Esophagus muscularis mucosa (tissue), 4 donors: ENCODE measurements around the gene MYO1E. TPM values are rescaled to one million over a fixed set of nuclear protein-coding genes. Genes with fewer than 3 reads are reported as not detected.
"Not testable (repeated sequence)": the region's sequence is repeated elsewhere in the genome, so short reads cannot be mapped to it uniquely, and the experiment has no call there.

ENCODE experiments used
- DNase-seq: peaks from one replicate; pipeline ENCODE4 v3.0.0-alpha.2; 2017; ENCODE audit errors: extremely low spot score
- H3K27ac ChIP-seq, 4 donors: fragments of 200-600 bp; sonication (generic); replicated peaks in 1 of 4; 1 replicate in 3 of 4; 2 replicates in 1 of 4; pipeline ENCODE4 v1.5.1; 2016 to 2019; ENCODE audit warnings: mild to moderate bottlenecking in 1 of 4
- H3K27me3 ChIP-seq, 4 donors: fragments of 200-600 bp; sonication (generic); one replicate each; pipeline versions ENCODE4 v1.5.1 to v1.6.0; 2016 to 2019
- H3K36me3 ChIP-seq, 4 donors: fragments of 200-600 bp; sonication (generic); one replicate each; pipeline ENCODE4 v1.5.1; 2016 to 2019
- H3K4me1 ChIP-seq, 4 donors: fragments of 200-600 bp; sonication (generic); one replicate each; pipeline ENCODE4 v1.5.1; 2016 to 2019
- H3K4me3 ChIP-seq, 4 donors: fragments of 200-600 bp; sonication (generic); 1 replicate in 2 of 4; 2 replicates in 2 of 4; pipeline ENCODE4 v1.5.1; 2016 to 2019; ENCODE audit warnings: mild to moderate bottlenecking in 4 of 4, moderate library complexity in 1 of 4
- H3K9me3 ChIP-seq, 4 donors: fragments of 200-600 bp; sonication (generic); 1 replicate in 3 of 4; 2 replicates in 1 of 4; pipeline ENCODE4 v1.5.1; 2016 to 2019
- EP300 ChIP-seq: sonication (generic); formaldehyde crosslinking; IDR thresholded peaks from one replicate; pipeline ENCODE4 v1.6.1; 2017; ENCODE audit warnings: antibody characterized with exemption
- POLR2A ChIP-seq: fragments of 450-650 bp; IDR thresholded peaks from one replicate; pipeline ENCODE4 v1.6.1; 2017; ENCODE audit warnings: antibody characterized with exemption, moderate library complexity, mild to moderate bottlenecking, low read depth
- POLR2AphosphoS5 ChIP-seq, 2 donors: sonication (generic); formaldehyde crosslinking; IDR thresholded peaks; one replicate each; pipeline ENCODE4 v1.6.1; 2017; ENCODE audit warnings: antibody characterized with exemption in 2 of 2
- WGBS: methylation state at CpG from one replicate; pipeline ENCODE4 v1.1.5; 2018; 5-methylcytosine and 5-hydroxymethylcytosine counted together
- intact Hi-C: fragments of 100-400 bp; cut with DNase I; formaldehyde crosslinking; loops from one replicate; pipeline ENCODE4 v1.15.1; 2023
- total RNA-seq, 4 donors: library from RNA; depleted of rRNA; stranded (reverse); fragments of >200 nt; gene quantifications; one replicate each; pipeline versions ENCODE4 v1.1.0 to v1.2.1, GENCODE V29; 2016
- TF ChIP-seq, protein P1 (sequence below), 3 experiments: fragments of 200-600 bp in 2 of 3; fragments of 450-650 bp in 1 of 3; sonication (generic) in 2 of 3; IDR thresholded peaks; one replicate each; pipeline ENCODE4 v1.5.1; 2017 to 2019; ENCODE audit warnings: antibody characterized with exemption in 3 of 3, mild to moderate bottlenecking in 2 of 3, moderate library complexity in 1 of 3

Gene MYO1E
- total RNA-seq, 4 donors from 2014 or later = 32.7 to 39.9 (median 37.6) TPM

DNA sequence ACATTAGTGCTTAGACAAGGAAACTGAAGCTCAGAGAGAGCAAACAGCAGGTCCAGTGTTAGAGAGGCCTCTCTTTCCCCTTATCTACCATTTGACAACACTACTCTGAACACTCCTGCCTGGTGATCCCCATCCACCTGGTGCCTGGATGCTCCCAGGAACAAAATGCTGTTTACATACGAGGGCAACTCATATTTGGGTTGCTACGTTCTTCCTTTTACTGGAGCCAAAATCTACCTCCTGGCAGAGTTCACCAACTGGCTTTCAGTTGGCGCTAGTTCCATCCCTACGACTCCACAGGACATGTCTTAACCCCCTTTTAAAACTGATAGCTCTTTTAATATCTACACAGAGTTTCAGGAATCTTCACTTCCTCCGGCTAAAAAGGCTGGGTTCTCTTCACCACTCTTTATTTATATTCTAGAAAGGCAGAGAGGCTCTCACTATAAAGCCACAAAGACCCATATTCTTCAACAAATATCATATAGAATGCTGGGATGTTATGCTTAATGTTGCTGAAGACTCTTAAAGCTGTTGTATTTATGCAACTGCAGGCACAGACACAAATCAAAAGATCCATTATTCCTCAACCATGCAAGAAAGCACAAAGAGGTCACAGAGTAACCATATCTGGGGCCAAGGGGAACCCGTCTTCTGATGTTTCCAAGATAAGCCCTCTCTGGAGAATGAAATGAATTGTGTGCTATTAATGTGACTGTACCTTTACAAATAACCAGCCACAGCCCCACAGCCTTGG is 219.8 kb downstream of the MYO1E start:
- H3K9me3 ChIP-seq = no peaks in the 10 kb centered on the region
- peaks cover 0 to 35% (median 30%) of the 10 kb centered on the region in 4 donors for H3K4me1 ChIP-seq
- WGBS = 94% methylated on average over 6 of the region's 6 CpGs
- H3K4me3 ChIP-seq = no peak overlapping the region
- peaks cover 23 to 96% (median 60%) of the 10 kb centered on the region in 4 donors for H3K36me3 ChIP-seq
- no peaks in the 10 kb centered on the region for H3K27me3 ChIP-seq
- TF ChIP-seq POLR2A (no peak), EP300 (no peak), POLR2AphosphoS5 (IDR thresholded peaks at IDR 0.05) (no peak)
- TF ChIP-seq, protein P1, sequence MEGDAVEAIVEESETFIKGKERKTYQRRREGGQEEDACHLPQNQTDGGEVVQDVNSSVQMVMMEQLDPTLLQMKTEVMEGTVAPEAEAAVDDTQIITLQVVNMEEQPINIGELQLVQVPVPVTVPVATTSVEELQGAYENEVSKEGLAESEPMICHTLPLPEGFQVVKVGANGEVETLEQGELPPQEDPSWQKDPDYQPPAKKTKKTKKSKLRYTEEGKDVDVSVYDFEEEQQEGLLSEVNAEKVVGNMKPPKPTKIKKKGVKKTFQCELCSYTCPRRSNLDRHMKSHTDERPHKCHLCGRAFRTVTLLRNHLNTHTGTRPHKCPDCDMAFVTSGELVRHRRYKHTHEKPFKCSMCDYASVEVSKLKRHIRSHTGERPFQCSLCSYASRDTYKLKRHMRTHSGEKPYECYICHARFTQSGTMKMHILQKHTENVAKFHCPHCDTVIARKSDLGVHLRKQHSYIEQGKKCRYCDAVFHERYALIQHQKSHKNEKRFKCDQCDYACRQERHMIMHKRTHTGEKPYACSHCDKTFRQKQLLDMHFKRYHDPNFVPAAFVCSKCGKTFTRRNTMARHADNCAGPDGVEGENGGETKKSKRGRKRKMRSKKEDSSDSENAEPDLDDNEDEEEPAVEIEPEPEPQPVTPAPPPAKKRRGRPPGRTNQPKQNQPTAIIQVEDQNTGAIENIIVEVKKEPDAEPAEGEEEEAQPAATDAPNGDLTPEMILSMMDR (IDR thresholded peaks at IDR 0.05) = no peak
- no peak overlapping the region for H3K27ac ChIP-seq
- intact Hi-C loops = no loop called here
- DNase-seq = no peak

GRCh38 chr15:59150185-59150584 is 222.5 kb downstream of the MYO1E start:
- 58% methylated on average over 2 of the region's 2 CpGs for WGBS
- Histone ChIP-seq H3K36me3 (peaks cover 11 to 96% (median 46%) of the 10 kb centered on the region in 4 donors), H3K9me3 (no peaks in the 10 kb centered on the region), H3K27ac (no peak overlapping the region), H3K27me3 (no peaks in the 10 kb centered on the region), H3K4me3 (no peak overlapping the region), H3K4me1 (peaks cover 0 to 39% (median 36%) of the 10 kb centered on the region in 4 donors)
- no peak for DNase-seq
- intact Hi-C loops = no loop called here
- TF ChIP-seq EP300 (no peak), POLR2A (no peak), POLR2AphosphoS5 (IDR thresholded peaks at IDR 0.05) (no peak)
- TF ChIP-seq, protein P1 (IDR thresholded peaks at IDR 0.05) = no peak

DNA sequence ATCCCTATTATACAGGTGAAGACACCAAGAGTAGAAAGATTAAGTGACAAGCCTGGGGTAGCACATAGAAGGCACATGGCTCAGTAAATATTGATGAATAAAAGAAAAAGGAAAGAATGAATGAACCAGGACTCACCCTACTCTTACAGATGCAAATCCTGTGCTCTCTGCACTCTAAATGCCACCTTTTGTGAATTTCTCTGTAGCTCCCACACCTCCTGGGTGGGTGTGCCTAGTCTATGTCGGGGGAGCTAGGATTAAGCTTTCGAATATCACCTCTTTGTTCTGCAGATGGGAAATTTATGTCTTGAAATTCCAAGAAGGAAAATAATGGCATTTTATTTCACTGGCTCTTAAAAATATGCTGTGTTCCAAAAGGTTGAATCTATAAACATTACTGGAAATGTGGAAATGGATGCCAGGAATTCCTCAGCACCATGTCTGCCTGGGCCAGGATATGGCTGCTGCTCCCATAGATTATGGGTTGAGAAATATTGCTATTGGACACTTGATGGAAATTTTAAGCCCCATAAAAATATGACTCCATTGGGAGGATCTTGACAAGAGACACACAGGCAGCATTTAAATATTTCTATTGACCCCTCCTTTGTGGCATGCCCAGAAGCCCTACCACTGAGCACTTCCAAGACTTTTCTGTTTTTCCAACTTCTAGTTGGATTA is 224.4 kb downstream of the MYO1E start:
- TF ChIP-seq, protein P1 (IDR thresholded peaks at IDR 0.05) = no peak
- TF ChIP-seq EP300 (no peak), POLR2AphosphoS5 (IDR thresholded peaks at IDR 0.05) (no peak), POLR2A (no peak)
- H3K27ac ChIP-seq = peak overlapping the region in 1 of 4 donors; percentile 33
- WGBS = 29% methylated on average over 2 of the region's 2 CpGs
- H3K4me3 ChIP-seq = no peak overlapping the region
- no peak for DNase-seq
- intact Hi-C loops = no loop called here
- H3K4me1 ChIP-seq = peaks cover 0 to 32% (median 26%) of the 10 kb centered on the region in 4 donors
- H3K36me3 ChIP-seq = peaks cover 9 to 95% (median 49%) of the 10 kb centered on the region in 4 donors
- no peaks in the 10 kb centered on the region for H3K9me3 ChIP-seq
- no peaks in the 10 kb centered on the region for H3K27me3 ChIP-seq

DNA sequence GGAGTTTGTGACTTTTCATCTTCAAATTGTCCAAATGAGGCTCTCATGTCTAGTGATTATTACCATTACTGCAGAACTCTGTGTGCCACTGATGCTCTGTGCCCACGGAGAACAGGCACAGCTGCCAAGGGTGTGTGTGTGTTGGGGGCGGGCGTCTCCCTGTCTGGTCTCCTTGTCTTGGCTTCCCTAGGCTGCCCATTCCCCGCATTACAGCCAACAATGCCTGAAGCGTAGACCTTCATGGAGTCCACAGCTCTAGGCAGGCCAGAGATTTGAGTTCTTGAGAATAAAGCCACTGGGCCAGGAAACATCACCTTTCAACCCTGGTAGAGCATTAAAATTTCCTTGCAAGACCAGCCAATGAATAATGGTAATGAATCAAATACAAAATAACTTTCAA is 225.0 kb downstream of the MYO1E start:
- TF ChIP-seq EP300 = no peak
- TF ChIP-seq, protein P1 (IDR thresholded peaks at IDR 0.05) = no peak
- TF ChIP-seq POLR2AphosphoS5 (IDR thresholded peaks at IDR 0.05) = no peak
- no peak for TF ChIP-seq POLR2A
- Histone ChIP-seq H3K4me3 (no peak overlapping the region), H3K36me3 (peaks cover 3 to 95% (median 47%) of the 10 kb centered on the region in 4 donors), H3K27ac (no peak overlapping the region), H3K4me1 (peaks cover 0 to 32% (median 26%) of the 10 kb centered on the region in 4 donors), H3K27me3 (no peaks in the 10 kb centered on the region), H3K9me3 (no peaks in the 10 kb centered on the region)
- no peak for DNase-seq
- 92% methylated on average over 5 of the region's 5 CpGs for WGBS
- intact Hi-C loops = no loop called here

DNA sequence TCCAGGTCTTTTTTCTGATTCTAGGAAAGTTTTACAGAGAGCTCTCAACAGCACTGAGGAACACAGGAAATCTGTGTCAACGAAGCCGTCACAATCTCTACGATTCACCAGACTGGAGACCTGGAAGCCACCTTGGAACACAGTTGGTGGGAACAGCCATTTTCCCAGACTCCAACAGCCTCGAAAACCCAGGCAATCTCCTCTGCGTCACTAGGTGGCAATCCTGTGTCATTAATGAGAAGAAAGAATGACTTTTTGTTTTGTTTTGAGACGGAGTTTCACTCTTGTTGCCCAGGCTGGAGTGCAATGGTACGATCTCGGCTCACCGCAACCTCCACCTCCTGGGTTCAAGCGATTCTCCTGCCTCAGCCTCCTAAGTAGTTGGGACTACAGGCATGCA is 228.1 kb downstream of the MYO1E start:
- H3K27ac ChIP-seq, H3K27me3 ChIP-seq, intact Hi-C loops, DNase-seq, H3K9me3 ChIP-seq, H3K4me3 ChIP-seq: not testable (repeated sequence)
- Histone ChIP-seq H3K36me3 (peaks cover 0 to 69% (median 29%) of the 10 kb centered on the region in 4 donors), H3K4me1 (peaks cover 5 to 21% (median 17%) of the 10 kb centered on the region in 4 donors)
- WGBS = 88% methylated on average over 10 of the region's 10 CpGs
